Spleen (tissue), 7 donors: ENCODE measurements around the gene AGBL3.

ENCODE experiments used
- CTCF ChIP-seq, 11 experiments: fragments of 200-600 bp in 7 of 11; fragments of 450-650 bp in 4 of 11; sonication (generic) in 4 of 11; IDR thresholded peaks in 8 of 11; conservative IDR thresholded peaks in 3 of 11; 1 replicate in 7 of 11; 2 replicates in 4 of 11; pipeline versions ENCODE4 v1.4.0 to v1.8.0; 2016 to 2021; ENCODE audit warnings: antibody characterized with exemption in 11 of 11, inconsistent platforms in 4 of 11, mild to moderate bottlenecking in 1 of 11
- POLR2A ChIP-seq, 3 donors: fragments of 450-650 bp; IDR thresholded peaks; one replicate each; pipeline ENCODE4 v1.5.1; 2017; ENCODE audit warnings: antibody characterized with exemption in 3 of 3, mild to moderate bottlenecking in 1 of 3
- POLR2AphosphoS5 ChIP-seq, 3 donors: sonication (generic); formaldehyde crosslinking; IDR thresholded peaks; one replicate each; pipeline ENCODE4 v1.5.1; 2017; ENCODE audit warnings: antibody characterized with exemption in 3 of 3
- donor health status: DM: no; HTN: no; CAD: no; lungs with moderate emphysema.
- donor health status: DM: no; HTN: no; CAD: no.
- donor health status: DM: no; HTN: no; CAD: no.

- TF ChIP-seq CTCF (IDR thresholded peaks at IDR 0.05 in 8 of 11, conservative IDR thresholded peaks at IDR 0.05 in 3 of 11) (no peak), POLR2AphosphoS5 (IDR thresholded peaks at IDR 0.05) (no peak), POLR2A (IDR thresholded peaks at IDR 0.05) (no peak)
Observed at GRCh38 chr7:135179321-135179925, 193.1 kb downstream of the AGBL3 start.
